GM19025 (cell line): ENCODE results near the gene FAM186B.

Source experiments
- ATAC-seq: cut with Tn5 transposase; IDR thresholded peaks from one replicate; pipeline ENCODE4 v1.9.1; 2021; ENCODE audit warnings: mild to moderate bottlenecking, low read depth, moderate library complexity; ENCODE audit not compliant: unreplicated experiment

FAM186B gene

DNA sequence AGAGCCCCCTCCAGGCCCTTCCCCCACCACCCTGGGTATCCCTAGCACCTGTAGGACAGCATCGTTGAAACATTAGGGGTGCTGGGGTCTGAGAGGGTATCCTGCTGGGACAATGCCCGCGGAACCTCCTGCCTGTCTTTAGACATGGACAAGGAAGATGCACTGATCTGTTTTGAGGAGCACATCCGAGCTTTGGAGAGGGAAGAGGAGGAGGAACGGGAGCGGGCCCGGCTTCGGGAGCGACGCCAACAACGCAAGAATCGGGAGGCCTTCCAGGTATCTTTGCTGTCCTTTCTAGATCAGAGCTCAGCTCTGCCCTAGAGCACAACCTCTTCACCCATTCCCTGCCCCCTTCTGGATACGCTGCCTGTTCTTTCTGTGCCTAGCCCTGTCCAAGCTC is 31.1 kb upstream of the FAM186B start:
- ATAC-seq, result no peak

DNA sequence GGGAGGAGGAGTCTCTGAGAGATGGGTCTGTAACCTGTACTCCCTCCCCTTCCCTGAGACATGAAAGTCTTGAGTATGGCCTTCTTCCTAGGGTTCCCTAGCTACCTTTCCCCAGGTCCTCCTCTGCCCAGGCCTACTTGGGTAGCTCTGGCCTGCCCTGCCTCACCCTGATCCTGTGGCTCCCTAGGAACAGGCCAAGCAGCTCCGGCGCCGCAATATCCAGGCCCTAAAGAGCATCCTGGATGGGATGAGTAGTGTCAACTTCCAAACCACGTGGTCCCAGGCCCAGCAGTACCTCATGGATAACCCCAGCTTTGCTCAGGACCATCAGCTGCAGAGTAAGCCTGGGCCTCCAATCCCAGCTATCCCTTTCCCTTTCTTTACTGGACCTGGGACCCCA is 30.2 kb upstream of the FAM186B start:
- no peak for ATAC-seq

DNA sequence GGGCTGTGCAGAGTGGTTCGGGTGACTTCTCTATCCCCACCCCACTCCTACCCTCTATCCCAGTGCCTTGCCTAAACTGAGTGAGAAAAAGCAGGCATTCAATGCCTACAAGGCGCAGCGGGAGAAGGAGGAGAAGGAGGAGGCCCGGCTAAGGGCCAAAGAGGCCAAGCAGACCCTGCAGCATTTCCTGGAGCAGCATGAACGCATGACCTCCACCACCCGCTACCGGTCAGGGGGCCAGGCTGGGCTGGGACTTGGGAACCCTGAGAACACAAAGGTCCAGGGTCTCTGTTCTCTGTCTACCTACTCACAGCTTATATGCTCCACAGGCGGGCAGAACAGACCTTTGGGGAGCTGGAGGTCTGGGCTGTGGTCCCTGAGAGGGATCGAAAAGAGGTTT is 29.6 kb upstream of the FAM186B start:
- ATAC-seq, result no peak

- ATAC-seq, result no peak
These were observed 28.4 kb upstream of the FAM186B start for GRCh38 chr12:49633703-49634345.

- no peak for ATAC-seq
These were observed 27.7 kb upstream of the FAM186B start for GRCh38 chr12:49632986-49633702.

DNA sequence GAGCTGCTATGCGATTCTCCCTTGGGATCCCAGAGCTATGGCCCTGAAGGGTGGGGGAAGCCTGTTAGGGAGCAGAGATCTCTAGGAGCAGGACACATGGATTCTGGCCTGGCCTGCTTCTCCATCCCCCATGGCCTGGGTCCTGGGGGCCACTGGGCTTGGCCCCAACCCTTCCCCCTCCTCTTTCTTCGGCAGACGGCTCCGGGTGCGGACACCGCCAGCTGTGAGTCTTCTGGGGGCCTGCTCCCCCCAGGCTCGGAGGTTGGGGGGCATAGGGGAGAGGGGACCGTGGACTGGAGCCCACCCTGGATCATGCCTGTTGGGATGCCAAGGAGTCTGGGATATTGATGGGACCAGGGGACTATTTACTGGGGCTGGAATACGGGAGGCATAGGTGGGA is 27.0 kb upstream of the FAM186B start:
- ATAC-seq, result no peak

- no peak for ATAC-seq
These were observed 26.0 kb upstream of the FAM186B start for GRCh38 chr12:49631336-49631907.

GRCh38 chr12:49627752-49628360 is 22.4 kb upstream of the FAM186B start:
- ATAC-seq, result no peak

- no peak for ATAC-seq
These were observed 21.4 kb upstream of the FAM186B start for GRCh38 chr12:49626836-49627235.

- ATAC-seq, result no peak
These were observed 20.9 kb upstream of the FAM186B start for GRCh38 chr12:49626169-49626835.

GRCh38 chr12:49624921-49625577 is 19.6 kb upstream of the FAM186B start:
- ATAC-seq, result no peak

GRCh38 chr12:49623142-49623904 is 17.9 kb upstream of the FAM186B start, which contains the start of gene PRPF40B:
PRPF40B (plus strand) TSS chr12:49623561; CDS start chr12:49623591, 30 bp downstream.
- peak; percentile 72 for ATAC-seq

DNA sequence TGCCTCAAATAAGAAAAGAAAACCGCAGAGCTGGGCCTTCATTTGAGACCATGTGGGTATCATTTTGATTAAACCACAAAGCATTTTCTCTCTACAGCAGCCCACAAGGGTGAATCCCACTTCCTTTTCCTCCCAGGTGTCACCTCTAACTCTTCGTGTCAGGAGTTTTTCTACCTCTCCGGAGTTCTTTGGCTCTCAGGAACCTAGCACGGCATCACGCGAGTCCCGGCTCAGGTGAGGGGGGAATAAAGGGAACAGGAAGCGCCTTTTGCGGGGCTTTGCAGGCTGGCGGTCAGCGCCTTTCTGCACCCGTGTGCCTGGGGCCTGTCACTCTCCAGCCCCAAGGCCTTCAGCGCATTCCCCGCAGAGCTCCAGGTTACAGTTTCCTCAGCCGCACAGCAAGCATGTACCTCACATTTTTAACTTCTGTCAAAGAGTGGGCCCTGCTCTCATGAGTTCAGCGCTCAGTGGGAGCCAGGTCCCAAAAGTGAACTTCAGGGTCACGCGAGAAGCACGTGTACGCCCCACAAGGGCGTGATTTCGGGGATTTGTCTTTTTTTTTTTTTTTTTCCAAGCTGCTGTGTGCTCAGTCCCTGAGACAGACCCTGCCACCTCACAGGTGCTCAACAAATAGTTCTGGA is 17.2 kb upstream of the FAM186B start:
- ATAC-seq, result peak; percentile 18

DNA sequence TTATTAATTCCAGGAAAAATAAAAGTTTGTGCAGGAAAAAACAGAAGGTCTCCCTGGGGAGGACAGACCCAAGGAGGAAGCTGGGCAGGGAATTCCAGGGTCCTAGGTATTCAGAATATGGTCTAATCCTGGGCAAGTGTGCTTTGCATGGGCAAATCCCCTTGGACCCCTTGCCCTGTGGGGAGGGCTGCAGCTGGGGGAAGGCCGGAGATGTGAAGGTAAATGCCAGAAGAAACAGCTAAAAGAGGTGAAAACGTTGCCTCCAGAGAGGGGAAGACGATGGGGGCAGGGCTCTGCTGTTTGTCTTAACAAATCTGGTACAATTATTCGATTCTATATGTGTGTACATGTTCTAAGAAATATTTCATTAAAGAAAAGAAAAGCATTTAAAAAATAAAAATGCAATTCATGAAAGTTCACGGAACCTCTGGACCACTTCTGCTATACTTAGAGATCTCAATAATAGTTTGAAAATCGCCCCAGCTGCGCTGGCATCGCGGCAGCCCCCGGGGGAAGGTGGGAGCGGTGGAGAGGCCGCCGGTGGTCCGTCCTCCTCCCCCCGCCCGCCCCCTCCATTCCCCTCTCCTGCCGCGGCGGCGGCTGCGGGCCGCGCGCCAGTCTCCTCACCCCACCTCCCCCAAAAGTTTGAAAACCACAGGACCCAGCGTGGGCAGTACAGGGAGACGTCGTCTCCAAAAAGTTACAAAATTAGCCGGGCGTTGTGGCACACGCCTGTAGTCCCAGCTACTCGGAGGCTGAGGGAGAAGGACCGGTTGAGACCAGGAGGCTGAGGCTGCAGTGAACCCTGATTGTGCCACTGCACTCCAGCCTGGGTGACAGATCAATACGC is 16.4 kb upstream of the FAM186B start:
- ATAC-seq, result no peak

GRCh38 chr12:49619286-49619685 is 13.8 kb upstream of the FAM186B start:
- no peak for ATAC-seq

GRCh38 chr12:49618576-49618975 is 13.1 kb upstream of the FAM186B start:
- ATAC-seq, result no peak

DNA sequence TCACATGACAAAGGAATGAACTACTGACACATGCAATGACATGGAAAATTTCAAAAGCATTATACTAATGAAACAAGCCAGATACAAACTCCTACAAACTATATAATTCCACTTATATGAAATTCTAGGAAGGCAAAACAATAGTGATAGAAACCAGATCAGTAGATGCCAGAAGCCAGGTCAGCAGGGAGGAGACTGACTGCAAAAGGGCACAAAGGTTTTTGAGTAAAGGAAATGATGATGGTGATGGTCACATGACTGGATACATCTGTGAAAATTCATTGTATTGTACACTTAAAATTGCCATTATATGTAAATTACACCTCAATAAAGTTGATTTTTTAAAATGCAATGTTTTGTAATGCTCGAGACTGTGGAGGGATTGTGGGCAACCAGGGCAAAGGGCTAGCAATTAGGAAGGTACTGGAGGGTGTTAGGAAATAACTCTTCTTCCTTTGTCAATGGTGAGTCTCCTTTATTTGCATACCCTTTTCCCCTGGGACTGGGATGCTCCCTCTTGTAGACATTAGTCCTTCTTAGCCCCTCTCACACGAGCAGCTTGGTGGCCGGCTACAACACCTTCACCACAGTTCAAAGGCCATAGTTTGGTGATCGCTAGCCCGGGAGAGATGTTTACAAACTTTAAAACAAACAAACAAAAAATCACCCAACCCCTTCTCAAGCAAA is 11.2 kb upstream of the FAM186B start:
- no peak for ATAC-seq

- no peak for ATAC-seq
These were observed 10.3 kb upstream of the FAM186B start for GRCh38 chr12:49615725-49616124.
